ENCODE measurements around the gene ZNF587. TPM values are rescaled to one million over a fixed set of nuclear protein-coding genes. Genes with fewer than 3 reads are reported as not detected.

Gene ZNF587
- total and polyA plus RNA-seq, 10 of the 15 experiments (the other 5 are each of a cell fraction or from before 2014, with no cell fraction given), result 1.9 to 27.8 (median 13.5) TPM

GRCh38 chr19:57814505-57815246, 35.0 kb upstream of the ZNF587 start, which contains the start of gene ZNF552 (continued):
- TF ChIP-seq NBN (IDR thresholded peaks at IDR 0.05) (no peak; the same call in 1 of the 2 replicates), HSF1 (IDR thresholded peaks at IDR 0.05; ENCODE audit: low read depth, low read length) (no peak), IKZF2 (IDR thresholded peaks at IDR 0.05) (peak in 1 of 2 experiments; percentile 18; a peak in 1 of 4 replicates), JUNB (IDR thresholded peaks at IDR 0.05) (no peak), SREBF2 (IDR thresholded peaks at IDR 0.05; ENCODE audit: low read length) (no peak), MYC (IDR thresholded peaks at IDR 0.05; ENCODE audit: insufficient read depth, insufficient read length, insufficient replicate concordance, low read length, severe bottlenecking) (no peak), USF2 (IDR thresholded peaks at IDR 0.05; ENCODE audit: borderline replicate concordance, low read depth, low read length) (no peak; the same call in 1 of the 2 replicates), CTCF (IDR thresholded peaks at IDR 0.05 in 2 of 3, conservative IDR thresholded peaks at IDR 0.05 in 1 of 3; ENCODE audit: control insufficient read depth in 2 of 3, extremely low read depth in 1 of 3, insufficient read depth in 1 of 3, low read depth in 3 of 3, low read length in 3 of 3) (no peak)

Measured in GM12878 (cell line).